PC-9 (cell line): ENCODE measurements around the gene LRRC47. TPM values are rescaled to one million over a fixed set of nuclear protein-coding genes. Genes with fewer than 3 reads are reported as not detected.

ENCODE experiments used
- BruUV-seq: library from RNA; stranded (reverse); fragments of 400-500 nt; replicated peaks from 2 replicates; lab custom pipeline; 2021; lab: Mats Ljungman, UMichigan
- CTCF ChIA-PET: fragments of 300-600 bp; sonication (Branson Sonifier 250); formaldehyde crosslinking; loops from one replicate; lab custom pipeline; 2022; ENCODE audit warnings: antibody characterized with exemption; lab: Charles Lee
- POLR2A ChIA-PET: fragments of 300-600 bp; sonication (Branson Sonifier 250); formaldehyde crosslinking; loops from one replicate; lab custom pipeline; 2022; ENCODE audit warnings: antibody characterized with exemption; ENCODE audit not compliant: unreplicated experiment; lab: Charles Lee
- DNase-seq, 2 experiments: peaks; one replicate each; pipeline versions ENCODE4 v3.0.0 to v3.0.0-alpha.2; 2015 to 2022; ENCODE audit warnings: mixed read lengths in 1 of 2
- H2AFZ ChIP-seq: fragments of 200-600 bp; sonication (generic); 2 replicates; pipeline ENCODE4 v1.8.1; 2017; ENCODE audit warnings: antibody characterized with exemption
- H3F3A ChIP-seq: fragments of 200-600 bp; sonication (generic); 2 replicates; pipeline ENCODE4 v1.8.1; 2017; ENCODE audit warnings: antibody characterized with exemption, mild to moderate bottlenecking, low read depth; ENCODE audit not compliant: insufficient read depth
- H3K27ac ChIP-seq: fragments of 200-600 bp; sonication (generic); 2 replicates; pipeline ENCODE4 v1.6.1; 2016; ENCODE audit warnings: mixed run types
- H3K27me3 ChIP-seq: fragments of 200-600 bp; sonication (generic); 2 replicates; pipeline ENCODE4 v1.6.1; 2016; ENCODE audit warnings: low read depth, mixed run types; ENCODE audit not compliant: insufficient read depth
- H3K36me3 ChIP-seq: fragments of 200-600 bp; sonication (generic); 2 replicates; pipeline ENCODE4 v1.6.1; 2016; ENCODE audit warnings: low read depth, mixed run types
- H3K4me1 ChIP-seq: fragments of 200-600 bp; sonication (generic); replicated peaks from 2 replicates; pipeline ENCODE4 v1.6.1; 2016; ENCODE audit warnings: mixed run types; ENCODE audit not compliant: insufficient read depth
- H3K4me2 ChIP-seq: fragments of 200-600 bp; sonication (generic); 2 replicates; pipeline ENCODE4 v1.6.1; 2017; ENCODE audit warnings: mixed run types
- H3K4me3 ChIP-seq: fragments of 200-600 bp; sonication (generic); 2 replicates; pipeline ENCODE4 v1.6.1; 2016; ENCODE audit warnings: mixed run types
- H3K79me2 ChIP-seq: fragments of 200-600 bp; sonication (generic); 2 replicates; pipeline ENCODE4 v1.6.1; 2017; ENCODE audit warnings: low read depth, mixed run types
- H3K9me2 ChIP-seq: fragments of 200-600 bp; sonication (generic); 2 replicates; pipeline ENCODE4 v1.8.1; 2017; ENCODE audit warnings: mild to moderate bottlenecking; ENCODE audit not compliant: insufficient read depth
- H3K9me3 ChIP-seq: fragments of 200-600 bp; sonication (generic); 2 replicates; pipeline ENCODE4 v1.8.1; 2016; ENCODE audit warnings: low read depth; ENCODE audit not compliant: insufficient read depth
- H4K20me1 ChIP-seq: fragments of 200-600 bp; sonication (generic); 2 replicates; pipeline ENCODE4 v1.8.1; 2017; ENCODE audit not compliant: insufficient read depth
- EZH2 ChIP-seq: fragments of 200-600 bp; sonication (generic); IDR thresholded peaks from 2 replicates; pipeline ENCODE4 v1.8.0; 2017; ENCODE audit warnings: antibody characterized with exemption, low read depth
- intact Hi-C: fragments of 100-400 bp; cut with micrococcal nuclease; formaldehyde crosslinking; loops from one replicate; pipeline ENCODE4 v1.10.0; 2022; ENCODE audit not compliant: unreplicated experiment
- total RNA-seq: library from RNA; stranded (reverse); gene quantifications from 2 replicates; pipeline ENCODE4 v1.2.3, GENCODE V29; 2021
- TF ChIP-seq, protein P1 (sequence below): fragments of 200-600 bp; sonication (generic); conservative IDR thresholded peaks from 2 replicates; pipeline ENCODE4 v1.6.1; 2017; ENCODE audit warnings: mixed run types, antibody characterized with exemption, mild to moderate bottlenecking, moderate library complexity

LRRC47 gene
- total RNA-seq, 1 experiment from 2014 or later: 34.2 TPM

- BruUV-seq: no TSS peak
- DNase-seq: no peak
- H2AFZ ChIP-seq: no peak overlapping the region
- H3K9me2 ChIP-seq: no peaks in the 10 kb centered on the region
- no peaks in the 10 kb centered on the region for H3K9me3 ChIP-seq
- H3F3A ChIP-seq: no peaks in the 10 kb centered on the region
- H3K4me1 ChIP-seq: no peaks in the 10 kb centered on the region
- H3K27me3 ChIP-seq: no peaks in the 10 kb centered on the region
- no peak overlapping the region for H3K4me3 ChIP-seq
- no peaks in the 10 kb centered on the region for H4K20me1 ChIP-seq
- H3K4me2 ChIP-seq: no peak overlapping the region
- intact Hi-C loops: no loop called here
- TF ChIP-seq, protein P1, sequence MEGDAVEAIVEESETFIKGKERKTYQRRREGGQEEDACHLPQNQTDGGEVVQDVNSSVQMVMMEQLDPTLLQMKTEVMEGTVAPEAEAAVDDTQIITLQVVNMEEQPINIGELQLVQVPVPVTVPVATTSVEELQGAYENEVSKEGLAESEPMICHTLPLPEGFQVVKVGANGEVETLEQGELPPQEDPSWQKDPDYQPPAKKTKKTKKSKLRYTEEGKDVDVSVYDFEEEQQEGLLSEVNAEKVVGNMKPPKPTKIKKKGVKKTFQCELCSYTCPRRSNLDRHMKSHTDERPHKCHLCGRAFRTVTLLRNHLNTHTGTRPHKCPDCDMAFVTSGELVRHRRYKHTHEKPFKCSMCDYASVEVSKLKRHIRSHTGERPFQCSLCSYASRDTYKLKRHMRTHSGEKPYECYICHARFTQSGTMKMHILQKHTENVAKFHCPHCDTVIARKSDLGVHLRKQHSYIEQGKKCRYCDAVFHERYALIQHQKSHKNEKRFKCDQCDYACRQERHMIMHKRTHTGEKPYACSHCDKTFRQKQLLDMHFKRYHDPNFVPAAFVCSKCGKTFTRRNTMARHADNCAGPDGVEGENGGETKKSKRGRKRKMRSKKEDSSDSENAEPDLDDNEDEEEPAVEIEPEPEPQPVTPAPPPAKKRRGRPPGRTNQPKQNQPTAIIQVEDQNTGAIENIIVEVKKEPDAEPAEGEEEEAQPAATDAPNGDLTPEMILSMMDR: no peak
- TF ChIP-seq EZH2: no peak
- ChIA-PET CTCF (no interaction called here), POLR2A (no interaction called here)
- H3K36me3 ChIP-seq: no peaks in the 10 kb centered on the region
- no peak overlapping the region for H3K27ac ChIP-seq
- no peaks in the 10 kb centered on the region for H3K79me2 ChIP-seq
Observed at GRCh38 chr1:3828391-3828790, 32.1 kb upstream of the LRRC47 start.

DNA sequence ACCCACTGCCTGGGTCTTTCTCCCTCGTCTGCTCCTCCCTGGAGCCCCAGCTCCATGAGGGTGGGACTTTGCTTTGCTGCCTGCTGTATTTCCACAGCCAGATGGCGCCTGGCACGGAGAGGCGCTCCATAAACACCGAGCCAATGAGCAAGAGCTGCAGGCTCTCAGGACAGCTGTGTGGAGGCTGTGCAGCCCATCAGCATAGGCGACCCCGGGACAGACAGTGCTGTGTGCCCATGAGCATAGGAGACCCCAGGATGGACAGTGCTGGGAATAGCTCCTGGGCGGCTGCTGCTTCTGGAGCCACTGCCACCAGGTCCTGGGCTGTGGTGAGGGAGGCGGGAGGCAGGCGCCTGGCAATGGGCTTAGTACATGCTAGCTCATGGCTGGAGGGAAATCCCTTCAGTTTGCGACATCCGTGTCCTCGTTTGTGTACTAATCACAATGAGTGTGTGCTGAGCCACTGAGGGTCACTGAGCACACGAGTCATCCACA lies 31.6 kb upstream of the LRRC47 start:
- ChIA-PET CTCF (no interaction called here), POLR2A (interaction anchor here (0.6 kb wide), 1 partner anchor 914 kb away, joined by 5 read pairs; no protein-coding TSS in a partner anchor)
- DNase-seq: no peak
- no peak overlapping the region for H3K27ac ChIP-seq
- no peak overlapping the region for H3K4me2 ChIP-seq
- no peak overlapping the region for H3K4me3 ChIP-seq
- no peaks in the 10 kb centered on the region for H3K9me3 ChIP-seq
- H3F3A ChIP-seq: no peaks in the 10 kb centered on the region
- H3K9me2 ChIP-seq: no peaks in the 10 kb centered on the region
- intact Hi-C loops: no loop called here
- H4K20me1 ChIP-seq: no peaks in the 10 kb centered on the region
- no peaks in the 10 kb centered on the region for H3K4me1 ChIP-seq
- TF ChIP-seq EZH2: no peak
- TF ChIP-seq, protein P1: no peak
- no TSS peak for BruUV-seq
- no peak overlapping the region for H2AFZ ChIP-seq
- H3K27me3 ChIP-seq: no peaks in the 10 kb centered on the region
- no peaks in the 10 kb centered on the region for H3K36me3 ChIP-seq
- no peaks in the 10 kb centered on the region for H3K79me2 ChIP-seq

- Histone ChIP-seq H3K4me2 (no peak overlapping the region), H4K20me1 (no peaks in the 10 kb centered on the region), H3K9me3 (no peaks in the 10 kb centered on the region), H3K27ac (no peak overlapping the region), H3K4me3 (no peak overlapping the region), H3K27me3 (no peaks in the 10 kb centered on the region), H3K9me2 (no peaks in the 10 kb centered on the region), H3K36me3 (no peaks in the 10 kb centered on the region), H2AFZ (no peak overlapping the region), H3F3A (no peaks in the 10 kb centered on the region), H3K79me2 (no peaks in the 10 kb centered on the region), H3K4me1 (no peaks in the 10 kb centered on the region)
- CTCF ChIA-PET: no interaction called here
- TF ChIP-seq, protein P1: no peak
- TF ChIP-seq EZH2: no peak
- no TSS peak for BruUV-seq
- no peak for DNase-seq
- POLR2A ChIA-PET: no interaction called here
- intact Hi-C loops: no loop called here
Observed at GRCh38 chr1:3825356-3825755, 29.1 kb upstream of the LRRC47 start.
